HUES6 (cell line): ENCODE measurements around the gene NR1H2.

Experiments
- H3K27ac ChIP-seq: 2 replicates; pipeline ENCODE4 v1.7.0; 2013; ENCODE audit warnings: low read depth, mild to moderate bottlenecking, low read length, inconsistent platforms
- H3K27me3 ChIP-seq: 2 replicates; pipeline ENCODE4 v1.6.1; 2013; ENCODE audit warnings: low read length; ENCODE audit not compliant: control insufficient read depth, insufficient read depth
- H3K36me3 ChIP-seq: 2 replicates; pipeline ENCODE4 v1.6.1; 2013; ENCODE audit warnings: low read length; ENCODE audit not compliant: control insufficient read depth, insufficient read depth
- H3K4me1 ChIP-seq: 2 replicates; pipeline ENCODE4 v1.6.1; 2013; ENCODE audit warnings: low read length; ENCODE audit not compliant: control insufficient read depth, insufficient read depth
- H3K4me3 ChIP-seq: 2 replicates; pipeline ENCODE4 v1.5.1; 2013; ENCODE audit warnings: low read depth, low read length
- H3K9ac ChIP-seq: one replicate; pipeline ENCODE4 v1.6.1; 2013; ENCODE audit warnings: mild to moderate bottlenecking, low read length
- H3K9me3 ChIP-seq: 2 replicates; pipeline ENCODE4 v1.6.1; 2013; ENCODE audit warnings: low read depth, low read length; ENCODE audit not compliant: control insufficient read depth, insufficient read depth

Gene NR1H2

GRCh38 chr19:50419022-50419579 lies 42.8 kb downstream of the NR1H2 start:
- Histone ChIP-seq H3K4me1 (peaks cover 28% of the 10 kb centered on the region), H3K27ac (no peak overlapping the region), H3K36me3 (0 out of 2 replicates have a peak, but pooled peaks cover under 1% of the 10 kb centered on the region), H3K27me3 (peaks cover 22% of the 10 kb centered on the region; the same call in 1 of the 2 replicates), H3K9me3 (no peaks in the 10 kb centered on the region), H3K4me3 (peak overlapping the region; percentile 62), H3K9ac (peak overlapping the region; percentile 23)

- Histone ChIP-seq H3K9me3 (no peaks in the 10 kb centered on the region), H3K9ac (no peak overlapping the region), H3K4me3 (peak overlapping the region; percentile 62), H3K27me3 (peaks cover 22% of the 10 kb centered on the region; the same call in 1 of the 2 replicates), H3K4me1 (peaks cover 28% of the 10 kb centered on the region), H3K27ac (no peak overlapping the region), H3K36me3 (no peaks in the 10 kb centered on the region)
Observed at GRCh38 chr19:50419580-50420035, 43.4 kb downstream of the NR1H2 start.

- no peaks in the 10 kb centered on the region for H3K9me3 ChIP-seq
- no peaks in the 10 kb centered on the region for H3K36me3 ChIP-seq
- H3K27me3 ChIP-seq, result peaks cover 22% of the 10 kb centered on the region; the same call in 1 of the 2 replicates
- peak overlapping the region; percentile 62 for H3K4me3 ChIP-seq
- no peak overlapping the region for H3K9ac ChIP-seq
- H3K27ac ChIP-seq, result no peak overlapping the region
- peaks cover 27% of the 10 kb centered on the region for H3K4me1 ChIP-seq
Observed at GRCh38 chr19:50420127-50420526, 43.9 kb downstream of the NR1H2 start.

GRCh38 chr19:50420808-50421207 lies 44.6 kb downstream of the NR1H2 start:
- peaks cover 24% of the 10 kb centered on the region for H3K4me1 ChIP-seq
- H3K9me3 ChIP-seq, result no peaks in the 10 kb centered on the region
- H3K9ac ChIP-seq, result no peak overlapping the region
- no peak overlapping the region for H3K4me3 ChIP-seq
- H3K27me3 ChIP-seq, result peaks cover 22% of the 10 kb centered on the region; the same call in 1 of the 2 replicates
- no peaks in the 10 kb centered on the region for H3K36me3 ChIP-seq
- H3K27ac ChIP-seq, result no peak overlapping the region

GRCh38 chr19:50422397-50423278 lies 46.4 kb downstream of the NR1H2 start:
- Histone ChIP-seq H3K27ac (no peak overlapping the region), H3K9me3 (no peaks in the 10 kb centered on the region), H3K27me3 (peaks cover 22% of the 10 kb centered on the region; the same call in 1 of the 2 replicates), H3K9ac (no peak overlapping the region), H3K4me3 (no peak overlapping the region), H3K36me3 (no peaks in the 10 kb centered on the region), H3K4me1 (peaks cover 24% of the 10 kb centered on the region)

- Histone ChIP-seq H3K9ac (no peak overlapping the region), H3K4me1 (peaks cover 21% of the 10 kb centered on the region), H3K4me3 (no peak overlapping the region), H3K9me3 (no peaks in the 10 kb centered on the region), H3K27me3 (peaks cover 26% of the 10 kb centered on the region), H3K27ac (no peak overlapping the region), H3K36me3 (no peaks in the 10 kb centered on the region)
Observed at GRCh38 chr19:50423279-50424113, 47.2 kb downstream of the NR1H2 start.

DNA sequence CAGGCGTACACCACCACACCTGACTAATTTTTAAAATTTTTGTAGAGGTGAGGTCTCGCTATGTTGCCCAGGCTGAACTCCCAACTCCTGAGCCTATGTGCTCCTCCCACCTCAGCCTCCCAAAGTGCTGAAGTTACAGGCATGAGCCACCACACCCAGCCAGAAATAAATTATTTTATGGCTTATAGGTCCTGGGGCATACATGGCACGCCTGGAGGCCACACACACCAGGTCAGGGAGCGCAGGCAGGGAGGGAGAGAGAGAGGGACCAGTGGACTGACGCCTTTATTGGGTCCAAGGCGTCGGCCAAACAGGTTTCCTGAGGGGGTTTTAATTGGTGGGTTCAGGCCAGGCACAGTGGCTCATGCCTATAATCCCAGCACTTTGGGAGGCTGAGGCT lies 49.3 kb downstream of the NR1H2 start:
- no peaks in the 10 kb centered on the region for H3K9me3 ChIP-seq
- no peak overlapping the region for H3K9ac ChIP-seq
- peaks cover 21% of the 10 kb centered on the region for H3K27me3 ChIP-seq
- H3K4me1 ChIP-seq, result peaks cover 8% of the 10 kb centered on the region
- H3K27ac ChIP-seq, result no peak overlapping the region
- H3K4me3 ChIP-seq, result no peak overlapping the region
- no peaks in the 10 kb centered on the region for H3K36me3 ChIP-seq

- no peaks in the 10 kb centered on the region for H3K9me3 ChIP-seq
- H3K9ac ChIP-seq, result no peak overlapping the region
- peaks cover 28% of the 10 kb centered on the region for H3K27me3 ChIP-seq
- peaks cover 15% of the 10 kb centered on the region for H3K4me1 ChIP-seq
- H3K4me3 ChIP-seq, result peak overlapping the region; percentile 43
- H3K36me3 ChIP-seq, result no peaks in the 10 kb centered on the region
- no peak overlapping the region for H3K27ac ChIP-seq
Observed at GRCh38 chr19:50427318-50427925, 51.2 kb downstream of the NR1H2 start.

DNA sequence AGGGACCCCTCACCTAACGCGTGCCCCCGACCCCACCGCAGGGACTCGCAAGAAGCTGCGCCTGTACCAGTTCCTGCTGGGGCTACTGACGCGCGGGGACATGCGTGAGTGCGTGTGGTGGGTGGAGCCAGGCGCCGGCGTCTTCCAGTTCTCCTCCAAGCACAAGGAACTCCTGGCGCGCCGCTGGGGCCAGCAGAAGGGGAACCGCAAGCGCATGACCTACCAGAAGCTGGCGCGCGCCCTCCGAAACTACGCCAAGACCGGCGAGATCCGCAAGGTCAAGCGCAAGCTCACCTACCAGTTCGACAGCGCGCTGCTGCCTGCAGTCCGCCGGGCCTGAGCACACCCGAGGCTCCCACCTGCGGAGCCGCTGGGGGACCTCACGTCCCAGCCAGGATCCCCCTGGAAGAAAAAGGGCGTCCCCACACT lies 51.8 kb downstream of the NR1H2 start:
- H3K27me3 ChIP-seq, result peaks cover 31% of the 10 kb centered on the region
- H3K9me3 ChIP-seq, result no peaks in the 10 kb centered on the region
- H3K4me3 ChIP-seq, result peak overlapping the region; percentile 43
- no peaks in the 10 kb centered on the region for H3K36me3 ChIP-seq
- H3K4me1 ChIP-seq, result peaks cover 21% of the 10 kb centered on the region
- H3K27ac ChIP-seq, result no peak overlapping the region
- no peak overlapping the region for H3K9ac ChIP-seq

GRCh38 chr19:50428772-50429463 lies 52.7 kb downstream of the NR1H2 start:
- no peak overlapping the region for H3K9ac ChIP-seq

More at GRCh38 chr19:50428772-50429463, 52.7 kb downstream of the NR1H2 start:
- Histone ChIP-seq H3K36me3 (no peaks in the 10 kb centered on the region), H3K27me3 (peaks cover 31% of the 10 kb centered on the region), H3K4me1 (peaks cover 24% of the 10 kb centered on the region), H3K9me3 (no peaks in the 10 kb centered on the region), H3K27ac (no peak overlapping the region), H3K4me3 (no peak overlapping the region)
